GM13976 (cell line): Measurements from ENCODE around the gene CD320.
A peak's percentile ranks its signal among the peaks of the same experiment; 100 is the strongest.
"Not testable (repeated sequence)": the region's sequence is repeated elsewhere in the genome, so short reads cannot be mapped to it uniquely, and the experiment has no call there.

ENCODE experiments used
- DNase-seq: peaks from one replicate; pipeline ENCODE4 v3.0.0; 2012; ENCODE audit warnings: low spot score
- CTCF ChIP-seq: IDR thresholded peaks from 2 replicates; pipeline ENCODE4 v1.5.1; 2012; ENCODE audit warnings: borderline replicate concordance, mild to moderate bottlenecking; ENCODE audit not compliant: insufficient read depth; ENCODE audit errors: extremely low read depth, missing control alignments, control extremely low read depth
- in situ Hi-C: fragments of 300-500 bp; cut with MboI; formaldehyde crosslinking; loops from one replicate; pipeline ENCODE4 v1.12.0; 2022; ENCODE audit warnings: low sequenced_read_pairs, mixed read lengths, inconsistent platforms; ENCODE audit not compliant: unreplicated experiment

CD320 gene

GRCh38 chr19:8342684-8343482, 34.7 kb upstream of the CD320 start, which contains the start of gene KANK3:
Gene KANK3, minus strand, starts transcription at chr19:8343262. Its CDS starts 5,434 bp downstream, at chr19:8337828.
- DNase-seq = peak; percentile 100
- in situ Hi-C loops = no loop called here

GRCh38 chr19:8342316-8342683, 34.1 kb upstream of the CD320 start:
- DNase-seq = no peak
- no peak for TF ChIP-seq CTCF
- in situ Hi-C loops = no loop called here

More at GRCh38 chr19:8342684-8343482, 34.7 kb upstream of the CD320 start, which contains the start of gene KANK3:
- TF ChIP-seq CTCF = no peak

GRCh38 chr19:8341504-8341903, 33.3 kb upstream of the CD320 start:
- DNase-seq, in situ Hi-C loops: not testable (repeated sequence)

GRCh38 chr19:8340341-8341096, 32.4 kb upstream of the CD320 start:
- in situ Hi-C loops = no loop called here
- DNase-seq = peak; percentile 25
- no peak for TF ChIP-seq CTCF

- in situ Hi-C loops = no loop called here
- no peak for TF ChIP-seq CTCF
- no peak for DNase-seq
Observed at GRCh38 chr19:8338835-8339234, 30.7 kb upstream of the CD320 start.

- no peak for DNase-seq
- no peak for TF ChIP-seq CTCF
- in situ Hi-C loops = no loop called here
Observed at GRCh38 chr19:8337728-8338127, 29.6 kb upstream of the CD320 start.

- DNase-seq = no peak
- TF ChIP-seq CTCF = no peak
- in situ Hi-C loops = no loop called here
Observed at GRCh38 chr19:8336660-8337059, 28.5 kb upstream of the CD320 start.
